ENCODE results near the gene MTURN.

The MTURN gene

GRCh38 chr7:30150711-30151110 is 15.9 kb downstream of the MTURN start:
- no peak overlapping the region for H3K4me2 ChIP-seq (ENCODE audit: insufficient read depth, low read length, poor library complexity, severe bottlenecking)
- H3K23ac ChIP-seq (ENCODE audit: low read depth, low read length, poor library complexity) = no peak overlapping the region
- no peak overlapping the region for H2BK15ac ChIP-seq (ENCODE audit: low read length)
- no peaks in the 10 kb centered on the region for H3K79me1 ChIP-seq (ENCODE audit: low read depth, low read length)
- no peak for DNase-seq (ENCODE audit: low spot score)
- H4K8ac ChIP-seq (ENCODE audit: low read depth, low read length) = no peak overlapping the region
- H3K4me3 ChIP-seq (ENCODE audit: low read length in 2 of 2) = no peak overlapping the region
- H2AFZ ChIP-seq (ENCODE audit: low read length) = no peak overlapping the region
- no peak overlapping the region for H2BK5ac ChIP-seq (ENCODE audit: low read length)
- WGBS, 2 donors (ENCODE audit: extremely low coverage in 2 of 2, insufficient read length in 2 of 2, insufficient replicate concordance in 1 of 2) = no CpG with 5 or more reads among the region's 7 CpGs
- no peak overlapping the region for H3K18ac ChIP-seq (ENCODE audit: low read length)
- no peaks in the 10 kb centered on the region for H3K9me3 ChIP-seq (replicated peaks in 1 of 2; ENCODE audit: control insufficient read depth in 2 of 2, insufficient read depth in 1 of 2, low read depth in 1 of 2, low read length in 2 of 2)
- no peak overlapping the region for H2AK5ac ChIP-seq (ENCODE audit: low read depth, low read length)
- H3K9ac ChIP-seq (ENCODE audit: low read depth, low read length, poor library complexity) = no peak overlapping the region
- no peak overlapping the region for H3K14ac ChIP-seq (ENCODE audit: low read length)
- peaks cover 0 to 3% of the 10 kb centered on the region in 2 donors for H3K4me1 ChIP-seq (ENCODE audit: control insufficient read depth in 2 of 2, insufficient read depth in 1 of 2, low read depth in 1 of 2, low read length in 2 of 2)
- H3K27ac ChIP-seq (replicated peaks; ENCODE audit: low read length) = no peak overlapping the region
- H3K36me3 ChIP-seq (replicated peaks in 1 of 2; ENCODE audit: control insufficient read depth in 2 of 2, insufficient read depth in 2 of 2, low read length in 2 of 2) = peaks cover 5 to 7% of the 10 kb centered on the region in 2 donors
- no peaks in the 10 kb centered on the region for H3K27me3 ChIP-seq (ENCODE audit: control insufficient read depth in 3 of 3, insufficient read depth in 3 of 3, low read depth in 1 of 3, low read length in 3 of 3)
- H2BK12ac ChIP-seq (ENCODE audit: low read length) = no peak overlapping the region
- no peak overlapping the region for H4K91ac ChIP-seq (ENCODE audit: low read depth, low read length, poor library complexity)
- no peak overlapping the region for H3K4ac ChIP-seq (ENCODE audit: low read length)
- no peak overlapping the region for H2BK120ac ChIP-seq (ENCODE audit: low read depth, low read length)

DNA sequence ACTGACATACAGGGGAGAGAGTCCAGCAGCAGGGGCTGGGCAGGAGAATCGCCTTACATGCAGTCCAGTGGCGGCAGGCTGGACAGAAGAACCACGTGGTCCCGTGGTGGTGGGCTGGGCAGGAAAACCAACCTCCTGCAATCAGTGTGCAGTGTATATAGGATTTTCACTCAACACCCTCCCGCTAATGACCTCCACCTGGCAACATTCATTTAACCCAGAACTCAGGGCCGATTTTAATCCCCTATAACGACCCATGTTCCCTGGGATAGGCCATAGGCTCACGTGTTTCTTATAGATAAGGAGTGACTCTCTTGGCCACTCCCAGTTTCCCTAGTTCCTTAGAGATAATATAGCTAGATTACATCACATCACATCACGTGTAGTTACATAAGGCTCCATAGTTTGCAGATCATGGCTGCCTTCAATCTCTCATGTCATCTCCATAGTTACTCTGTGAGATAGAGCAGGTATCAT is 19.4 kb downstream of the MTURN start:
- Histone ChIP-seq H3K27ac (replicated peaks; ENCODE audit: low read length) (no peak overlapping the region), H3K4me3 (ENCODE audit: low read length in 2 of 2) (no peak overlapping the region), H3K23ac (ENCODE audit: low read depth, low read length, poor library complexity) (no peak overlapping the region), H3K79me1 (ENCODE audit: low read depth, low read length) (no peaks in the 10 kb centered on the region), H3K14ac (ENCODE audit: low read length) (no peak overlapping the region), H2AK5ac (ENCODE audit: low read depth, low read length) (no peak overlapping the region), H2BK120ac (ENCODE audit: low read depth, low read length) (no peak overlapping the region), H2AFZ (ENCODE audit: low read length) (no peak overlapping the region), H2BK12ac (ENCODE audit: low read length) (no peak overlapping the region), H3K18ac (ENCODE audit: low read length) (no peak overlapping the region), H2BK15ac (ENCODE audit: low read length) (no peak overlapping the region), H3K4ac (ENCODE audit: low read length) (no peak overlapping the region), H3K4me1 (ENCODE audit: control insufficient read depth in 2 of 2, insufficient read depth in 1 of 2, low read depth in 1 of 2, low read length in 2 of 2) (peaks cover 0 to 3% of the 10 kb centered on the region in 2 donors), H4K8ac (ENCODE audit: low read depth, low read length) (no peak overlapping the region), H3K9me3 (replicated peaks in 1 of 2; ENCODE audit: control insufficient read depth in 2 of 2, insufficient read depth in 1 of 2, low read depth in 1 of 2, low read length in 2 of 2) (no peaks in the 10 kb centered on the region), H3K36me3 (replicated peaks in 1 of 2; ENCODE audit: control insufficient read depth in 2 of 2, insufficient read depth in 2 of 2, low read length in 2 of 2) (peaks cover 5 to 7% of the 10 kb centered on the region in 2 donors), H2BK5ac (ENCODE audit: low read length) (no peak overlapping the region), H3K4me2 (ENCODE audit: insufficient read depth, low read length, poor library complexity, severe bottlenecking) (no peak overlapping the region), H3K9ac (ENCODE audit: low read depth, low read length, poor library complexity) (peak overlapping the region; percentile 0), H3K27me3 (ENCODE audit: control insufficient read depth in 3 of 3, insufficient read depth in 3 of 3, low read depth in 1 of 3, low read length in 3 of 3) (no peaks in the 10 kb centered on the region), H4K91ac (ENCODE audit: low read depth, low read length, poor library complexity) (no peak overlapping the region)
- DNase-seq (ENCODE audit: low spot score) = no peak
- no CpG with 5 or more reads among the region's 9 CpGs for WGBS, 2 donors (ENCODE audit: extremely low coverage in 2 of 2, insufficient read length in 2 of 2, insufficient replicate concordance in 1 of 2)

DNA sequence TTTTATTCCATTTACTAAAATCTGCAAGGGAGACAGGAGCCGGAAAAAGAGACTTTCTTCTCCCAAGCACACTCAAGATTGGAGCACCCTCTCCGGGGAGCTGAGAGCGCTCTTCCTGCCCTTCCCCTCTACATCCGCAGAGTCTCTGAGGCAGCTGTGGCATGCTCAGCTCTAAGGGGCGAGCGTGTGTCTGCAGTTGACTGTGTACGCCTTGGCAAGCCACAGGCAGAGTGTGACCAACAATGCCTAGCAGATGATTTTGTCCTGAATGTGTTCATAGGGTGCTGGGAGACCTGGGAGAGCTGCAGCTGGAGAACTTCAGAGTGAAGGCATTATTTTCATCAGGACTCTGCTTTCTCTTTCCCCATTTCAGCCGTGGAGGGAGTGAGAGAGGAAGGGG is 20.7 kb downstream of the MTURN start:
- H2AK5ac ChIP-seq (ENCODE audit: low read depth, low read length) = no peak overlapping the region
- H3K4ac ChIP-seq (ENCODE audit: low read length) = no peak overlapping the region
- no peaks in the 10 kb centered on the region for H3K79me1 ChIP-seq (ENCODE audit: low read depth, low read length)
- H2BK5ac ChIP-seq (ENCODE audit: low read length) = no peak overlapping the region
- no peak overlapping the region for H3K4me3 ChIP-seq (ENCODE audit: low read length in 2 of 2)
- H3K9ac ChIP-seq (ENCODE audit: low read depth, low read length, poor library complexity) = no peak overlapping the region
- no peak overlapping the region for H4K91ac ChIP-seq (ENCODE audit: low read depth, low read length, poor library complexity)
- no peak overlapping the region for H2BK12ac ChIP-seq (ENCODE audit: low read length)
- WGBS, 2 donors (ENCODE audit: extremely low coverage in 2 of 2, insufficient read length in 2 of 2, insufficient replicate concordance in 1 of 2) = no CpG with 5 or more reads among the region's 8 CpGs
- H3K27me3 ChIP-seq (ENCODE audit: control insufficient read depth in 3 of 3, insufficient read depth in 3 of 3, low read depth in 1 of 3, low read length in 3 of 3) = no peaks in the 10 kb centered on the region
- DNase-seq (ENCODE audit: low spot score) = no peak
- H3K14ac ChIP-seq (ENCODE audit: low read length) = no peak overlapping the region
- no peak overlapping the region for H2BK120ac ChIP-seq (ENCODE audit: low read depth, low read length)
- no peak overlapping the region for H4K8ac ChIP-seq (ENCODE audit: low read depth, low read length)
- H2AFZ ChIP-seq (ENCODE audit: low read length) = no peak overlapping the region
- H3K4me2 ChIP-seq (ENCODE audit: insufficient read depth, low read length, poor library complexity, severe bottlenecking) = no peak overlapping the region
- peaks cover 5 to 7% of the 10 kb centered on the region in 2 donors for H3K36me3 ChIP-seq (replicated peaks in 1 of 2; ENCODE audit: control insufficient read depth in 2 of 2, insufficient read depth in 2 of 2, low read length in 2 of 2)
- no peak overlapping the region for H3K23ac ChIP-seq (ENCODE audit: low read depth, low read length, poor library complexity)
- H2BK15ac ChIP-seq (ENCODE audit: low read length) = no peak overlapping the region
- H3K27ac ChIP-seq (replicated peaks; ENCODE audit: low read length) = no peak overlapping the region
- peaks cover 0 to 3% of the 10 kb centered on the region in 2 donors for H3K4me1 ChIP-seq (ENCODE audit: control insufficient read depth in 2 of 2, insufficient read depth in 1 of 2, low read depth in 1 of 2, low read length in 2 of 2)
- no peaks in the 10 kb centered on the region for H3K9me3 ChIP-seq (replicated peaks in 1 of 2; ENCODE audit: control insufficient read depth in 2 of 2, insufficient read depth in 1 of 2, low read depth in 1 of 2, low read length in 2 of 2)
- H3K18ac ChIP-seq (ENCODE audit: low read length) = no peak overlapping the region

DNA sequence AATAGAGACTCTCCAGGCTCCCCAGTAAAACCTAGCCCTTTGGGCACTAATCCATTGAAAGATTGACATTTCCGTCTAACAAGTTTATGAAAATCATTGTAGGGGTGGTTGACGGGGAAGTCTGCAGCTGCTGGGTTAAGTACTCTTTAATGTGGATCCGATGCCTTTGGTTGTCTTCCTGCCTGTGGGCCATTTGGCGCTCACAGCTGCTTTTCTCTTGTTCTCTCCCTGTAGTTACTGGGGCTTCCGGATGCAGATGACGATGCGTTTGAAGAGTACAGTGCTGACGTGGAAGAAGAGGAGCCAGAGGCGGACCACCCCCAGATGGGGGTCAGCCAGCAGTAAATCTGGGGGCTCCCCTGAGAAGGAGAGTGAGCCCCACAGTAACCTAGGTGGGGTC is 22.4 kb downstream of the MTURN start:
- Histone ChIP-seq H3K4me3 (ENCODE audit: low read length in 2 of 2) (no peak overlapping the region), H2BK120ac (ENCODE audit: low read depth, low read length) (no peak overlapping the region)

More for the DNA sequence above, 22.4 kb downstream of the MTURN start:
- Histone ChIP-seq H4K8ac (ENCODE audit: low read depth, low read length) (no peak overlapping the region), H3K4ac (ENCODE audit: low read length) (no peak overlapping the region), H2AK5ac (ENCODE audit: low read depth, low read length) (no peak overlapping the region), H3K27ac (replicated peaks; ENCODE audit: low read length) (no peak overlapping the region), H3K9ac (ENCODE audit: low read depth, low read length, poor library complexity) (no peak overlapping the region), H4K91ac (ENCODE audit: low read depth, low read length, poor library complexity) (no peak overlapping the region), H3K9me3 (replicated peaks in 1 of 2; ENCODE audit: control insufficient read depth in 2 of 2, insufficient read depth in 1 of 2, low read depth in 1 of 2, low read length in 2 of 2) (no peaks in the 10 kb centered on the region), H3K14ac (ENCODE audit: low read length) (no peak overlapping the region), H2BK15ac (ENCODE audit: low read length) (no peak overlapping the region), H3K27me3 (ENCODE audit: control insufficient read depth in 3 of 3, insufficient read depth in 3 of 3, low read depth in 1 of 3, low read length in 3 of 3) (no peaks in the 10 kb centered on the region), H3K79me1 (ENCODE audit: low read depth, low read length) (no peaks in the 10 kb centered on the region), H3K36me3 (replicated peaks in 1 of 2; ENCODE audit: control insufficient read depth in 2 of 2, insufficient read depth in 2 of 2, low read length in 2 of 2) (peaks cover 4 to 5% of the 10 kb centered on the region in 2 donors), H2BK12ac (ENCODE audit: low read length) (no peak overlapping the region), H3K4me2 (ENCODE audit: insufficient read depth, low read length, poor library complexity, severe bottlenecking) (no peak overlapping the region), H3K18ac (ENCODE audit: low read length) (no peak overlapping the region), H2AFZ (ENCODE audit: low read length) (no peak overlapping the region), H3K4me1 (ENCODE audit: control insufficient read depth in 2 of 2, insufficient read depth in 1 of 2, low read depth in 1 of 2, low read length in 2 of 2) (peaks cover 5 to 11% of the 10 kb centered on the region in 2 donors), H2BK5ac (ENCODE audit: low read length) (no peak overlapping the region), H3K23ac (ENCODE audit: low read depth, low read length, poor library complexity) (no peak overlapping the region)
- no CpG with 5 or more reads among the region's 9 CpGs for WGBS, 2 donors (ENCODE audit: extremely low coverage in 2 of 2, insufficient read length in 2 of 2, insufficient replicate concordance in 1 of 2)
- DNase-seq (ENCODE audit: low spot score) = no peak

Data from neuronal stem cell (in vitro differentiated cells).